ENCODE data around the gene PNMT. TPM values are rescaled to one million over a fixed set of nuclear protein-coding genes. Genes with fewer than 3 reads are reported as not detected.

PNMT gene
- total RNA-seq, 1 donor from 2014 or later, result not detected

DNA sequence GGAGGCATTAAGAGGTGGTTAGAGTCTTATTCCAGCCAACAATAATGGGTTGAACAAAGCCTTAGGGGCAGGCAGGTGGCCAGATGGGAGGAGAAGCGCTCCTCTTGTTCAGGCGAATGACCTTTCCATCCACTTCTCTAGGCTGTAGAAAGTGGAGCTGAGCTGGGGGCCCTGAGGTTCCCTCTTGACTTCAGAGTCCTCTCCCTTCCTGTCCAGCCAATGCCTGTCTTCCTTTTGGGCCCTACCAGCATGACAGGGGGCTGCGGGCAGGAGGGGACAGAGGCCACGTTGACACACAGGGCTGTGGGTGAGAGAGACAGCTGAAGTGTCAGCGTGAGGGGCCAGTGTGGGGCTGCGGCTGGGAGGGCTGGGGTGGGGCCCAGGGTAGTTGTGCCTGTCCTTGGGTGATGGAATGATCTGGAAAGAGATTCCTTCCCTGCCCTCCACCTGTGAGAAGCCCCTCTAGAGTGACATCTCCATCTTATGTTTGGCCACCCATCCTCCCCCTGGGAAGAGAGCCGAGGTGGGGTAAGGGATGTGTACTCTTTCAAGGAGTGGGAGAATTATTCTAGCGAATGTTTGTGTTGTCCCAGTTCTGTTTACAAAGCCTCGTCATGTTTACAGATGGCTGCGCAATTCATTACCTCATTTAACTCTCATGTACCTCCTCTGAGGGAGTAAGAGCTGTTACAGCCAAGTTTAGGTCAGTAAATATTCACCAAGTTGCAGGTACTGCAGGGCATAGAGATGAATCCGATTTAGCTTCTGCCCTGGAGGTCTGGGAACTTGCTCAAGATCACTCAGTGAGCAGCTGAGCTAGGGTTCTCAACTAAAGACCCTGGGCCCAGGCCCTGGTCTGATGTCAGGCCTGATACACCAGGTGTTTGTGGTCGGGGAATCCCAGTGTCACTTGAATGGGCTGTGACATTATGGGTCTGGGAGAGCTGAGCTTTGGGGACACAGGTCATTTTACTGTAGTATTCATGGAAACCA, 34.9 kb downstream of the PNMT start:
- Mint-ChIP-seq H3K4me3 (ENCODE audit: unreplicated experiment) (no peak overlapping the region), H3K36me3 (ENCODE audit: unreplicated experiment) (no peaks in the 10 kb centered on the region), H3K27ac (ENCODE audit: unreplicated experiment) (no peak overlapping the region), H3K27me3 (ENCODE audit: unreplicated experiment) (peaks cover 9% of the 10 kb centered on the region), H3K9me3 (ENCODE audit: unreplicated experiment) (peaks cover 4% of the 10 kb centered on the region), H3K4me1 (ENCODE audit: low read depth, unreplicated experiment) (peaks cover 4% of the 10 kb centered on the region)
- TF ChIP-seq, protein P1, sequence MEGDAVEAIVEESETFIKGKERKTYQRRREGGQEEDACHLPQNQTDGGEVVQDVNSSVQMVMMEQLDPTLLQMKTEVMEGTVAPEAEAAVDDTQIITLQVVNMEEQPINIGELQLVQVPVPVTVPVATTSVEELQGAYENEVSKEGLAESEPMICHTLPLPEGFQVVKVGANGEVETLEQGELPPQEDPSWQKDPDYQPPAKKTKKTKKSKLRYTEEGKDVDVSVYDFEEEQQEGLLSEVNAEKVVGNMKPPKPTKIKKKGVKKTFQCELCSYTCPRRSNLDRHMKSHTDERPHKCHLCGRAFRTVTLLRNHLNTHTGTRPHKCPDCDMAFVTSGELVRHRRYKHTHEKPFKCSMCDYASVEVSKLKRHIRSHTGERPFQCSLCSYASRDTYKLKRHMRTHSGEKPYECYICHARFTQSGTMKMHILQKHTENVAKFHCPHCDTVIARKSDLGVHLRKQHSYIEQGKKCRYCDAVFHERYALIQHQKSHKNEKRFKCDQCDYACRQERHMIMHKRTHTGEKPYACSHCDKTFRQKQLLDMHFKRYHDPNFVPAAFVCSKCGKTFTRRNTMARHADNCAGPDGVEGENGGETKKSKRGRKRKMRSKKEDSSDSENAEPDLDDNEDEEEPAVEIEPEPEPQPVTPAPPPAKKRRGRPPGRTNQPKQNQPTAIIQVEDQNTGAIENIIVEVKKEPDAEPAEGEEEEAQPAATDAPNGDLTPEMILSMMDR (IDR thresholded peaks at IDR 0.05; ENCODE audit: partially characterized antibody, unreplicated experiment), result no peak
- DNase-seq, result no peak

DNA sequence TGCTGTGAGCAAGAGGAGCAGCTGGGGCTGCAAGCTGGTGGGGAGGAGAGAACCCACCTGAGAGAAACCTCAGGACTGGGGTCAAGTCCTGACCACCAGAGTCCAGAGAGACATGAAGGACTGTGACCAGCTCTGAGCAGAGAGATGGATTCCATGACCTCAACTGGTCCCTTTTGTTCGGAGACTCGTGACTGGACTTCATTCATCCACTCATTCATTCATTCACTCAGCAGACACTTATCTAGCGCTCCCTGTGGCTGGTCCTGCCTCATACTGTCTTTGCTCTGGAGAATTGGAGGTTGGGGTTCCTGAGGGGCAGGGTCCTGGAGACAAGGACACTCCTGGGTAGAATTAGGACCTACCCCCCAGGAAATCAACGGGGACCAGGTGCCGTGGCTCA, 35.7 kb downstream of the PNMT start:
- no peak overlapping the region for H3K4me3 Mint-ChIP-seq (ENCODE audit: unreplicated experiment)

DNA sequence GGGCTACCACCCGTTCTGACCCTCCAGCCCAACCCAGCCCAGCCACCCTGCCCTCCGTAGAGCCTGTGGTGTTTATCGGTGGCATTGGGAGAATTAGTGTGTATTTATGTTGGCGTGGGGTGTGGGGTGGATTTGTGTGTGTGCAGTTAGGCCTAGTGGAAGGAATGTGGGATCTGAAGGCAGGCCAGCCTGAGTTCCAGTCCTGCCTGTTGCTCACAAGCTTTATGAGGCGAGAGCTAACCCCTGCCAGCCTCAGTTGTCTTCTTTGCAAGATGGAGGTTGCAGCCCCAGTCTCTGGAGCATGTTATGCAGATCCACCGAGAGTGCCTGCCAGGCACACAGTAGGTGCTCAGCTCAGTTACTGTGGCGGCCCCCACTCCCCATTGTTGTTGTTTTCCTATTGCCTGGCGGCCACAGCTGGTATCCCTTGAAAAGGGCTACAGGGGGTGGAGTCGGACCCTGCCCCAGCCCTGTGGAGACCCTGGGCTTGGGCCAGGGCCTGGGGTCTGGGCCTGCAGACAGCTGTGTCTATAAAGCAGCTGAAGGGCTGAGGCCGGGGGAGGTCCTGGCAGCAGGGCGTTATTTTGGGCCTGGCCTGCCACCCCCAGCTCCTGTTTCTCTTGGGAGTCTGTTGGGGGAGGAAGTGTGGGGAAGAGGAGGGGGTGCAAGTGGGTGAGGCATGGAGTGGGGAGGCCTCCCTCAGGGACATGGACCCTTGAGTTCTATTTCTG, 36.7 kb downstream of the PNMT start:
- Mint-ChIP-seq H3K27ac (ENCODE audit: unreplicated experiment) (no peak overlapping the region), H3K4me3 (ENCODE audit: unreplicated experiment) (no peak overlapping the region), H3K4me1 (ENCODE audit: low read depth, unreplicated experiment) (peaks cover 11% of the 10 kb centered on the region)

More for the DNA sequence above, 35.7 kb downstream of the PNMT start:
- TF ChIP-seq, protein P1 (IDR thresholded peaks at IDR 0.05; ENCODE audit: partially characterized antibody, unreplicated experiment), result no peak
- Mint-ChIP-seq H3K9me3 (ENCODE audit: unreplicated experiment) (peaks cover 6% of the 10 kb centered on the region), H3K4me1 (ENCODE audit: low read depth, unreplicated experiment) (peaks cover 7% of the 10 kb centered on the region), H3K27me3 (ENCODE audit: unreplicated experiment) (peaks cover 9% of the 10 kb centered on the region), H3K36me3 (ENCODE audit: unreplicated experiment) (no peaks in the 10 kb centered on the region), H3K27ac (ENCODE audit: unreplicated experiment) (no peak overlapping the region)
- DNase-seq, result no peak

DNA sequence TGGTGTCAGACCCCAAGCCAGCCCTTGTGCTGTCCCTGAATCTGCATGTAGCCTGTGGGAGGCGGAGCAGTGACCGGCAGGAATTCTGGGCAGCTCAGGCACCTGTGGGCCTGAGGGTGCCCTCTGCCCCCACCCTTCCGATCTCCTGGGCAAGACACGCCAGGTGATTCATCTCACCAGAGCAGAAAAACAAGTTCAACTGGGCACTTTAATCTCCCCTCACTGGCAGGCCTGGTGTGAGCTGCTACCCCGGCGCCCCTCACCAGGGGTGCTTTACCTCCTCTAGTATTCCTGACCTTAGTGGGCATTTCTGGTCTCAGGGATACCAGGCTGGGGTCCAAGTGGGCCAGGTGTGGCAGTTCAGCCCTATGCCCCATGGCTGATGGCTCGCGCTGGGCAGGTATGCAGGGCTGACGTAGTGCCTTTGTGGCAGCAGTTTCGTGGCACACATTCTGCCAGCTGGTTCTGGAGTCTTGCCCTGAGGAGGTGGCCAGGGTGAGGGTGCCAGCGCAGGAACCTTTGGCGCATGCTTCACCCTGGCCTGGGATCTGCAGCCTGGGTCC, 37.6 kb downstream of the PNMT start:
- H3K36me3 Mint-ChIP-seq (ENCODE audit: unreplicated experiment), result no peaks in the 10 kb centered on the region
- peaks cover 11% of the 10 kb centered on the region for H3K9me3 Mint-ChIP-seq (ENCODE audit: unreplicated experiment)
- TF ChIP-seq, protein P1 (IDR thresholded peaks at IDR 0.05; ENCODE audit: partially characterized antibody, unreplicated experiment), result no peak
- H3K27ac Mint-ChIP-seq (ENCODE audit: unreplicated experiment), result no peak overlapping the region
- no peak for DNase-seq
- H3K4me1 Mint-ChIP-seq (ENCODE audit: low read depth, unreplicated experiment), result peaks cover 11% of the 10 kb centered on the region
- H3K27me3 Mint-ChIP-seq (ENCODE audit: unreplicated experiment), result peaks cover 4% of the 10 kb centered on the region
- no peak overlapping the region for H3K4me3 Mint-ChIP-seq (ENCODE audit: unreplicated experiment)

More for the DNA sequence above, 36.7 kb downstream of the PNMT start:
- no peak for DNase-seq
- TF ChIP-seq, protein P1 (IDR thresholded peaks at IDR 0.05; ENCODE audit: partially characterized antibody, unreplicated experiment), result no peak
- peaks cover 9% of the 10 kb centered on the region for H3K9me3 Mint-ChIP-seq (ENCODE audit: unreplicated experiment)
- H3K36me3 Mint-ChIP-seq (ENCODE audit: unreplicated experiment), result no peaks in the 10 kb centered on the region
- H3K27me3 Mint-ChIP-seq (ENCODE audit: unreplicated experiment), result peaks cover 4% of the 10 kb centered on the region

Measured in glutamatergic neuron (in vitro differentiated cells).